Measurements from ENCODE around the gene RETSAT.

DNA sequence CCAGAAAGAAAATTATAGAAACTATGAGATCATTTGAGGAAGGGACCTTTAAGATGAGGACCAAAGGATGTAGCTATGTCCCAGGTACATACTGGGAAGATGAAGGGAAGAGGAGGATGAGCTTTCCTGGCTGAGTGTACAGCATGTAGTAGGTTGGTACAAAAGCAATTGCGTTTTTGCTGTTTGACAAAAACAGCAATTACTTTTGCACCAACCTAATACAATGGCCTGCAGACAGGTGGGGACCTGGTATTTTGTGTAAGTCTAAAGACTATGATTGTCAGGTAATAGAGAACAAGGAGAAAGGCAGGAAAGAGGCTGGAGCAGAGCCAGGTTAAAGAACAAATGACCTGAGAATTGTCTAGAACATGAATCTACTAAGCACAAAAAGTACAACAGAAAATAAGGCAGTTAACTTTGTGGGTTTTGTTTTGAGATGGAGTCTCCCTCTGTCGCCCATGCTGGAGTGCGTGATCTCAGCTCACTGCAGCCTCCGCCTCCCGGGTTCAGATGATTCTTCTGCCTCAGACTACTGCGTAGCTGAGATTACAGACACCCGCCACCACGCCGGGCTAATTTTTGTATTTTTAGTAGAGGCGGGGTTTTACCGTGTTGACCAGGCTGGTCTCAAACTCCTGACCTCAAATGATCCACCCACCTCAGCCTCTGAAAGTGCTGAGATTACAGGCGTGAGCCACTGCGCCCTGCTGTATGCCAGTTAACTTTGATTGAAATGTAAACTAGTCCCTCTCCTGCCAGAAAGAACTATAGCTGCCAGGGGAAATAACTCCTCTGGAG, 23.3 kb downstream of the RETSAT start:
- TF ChIP-seq, protein P1, sequence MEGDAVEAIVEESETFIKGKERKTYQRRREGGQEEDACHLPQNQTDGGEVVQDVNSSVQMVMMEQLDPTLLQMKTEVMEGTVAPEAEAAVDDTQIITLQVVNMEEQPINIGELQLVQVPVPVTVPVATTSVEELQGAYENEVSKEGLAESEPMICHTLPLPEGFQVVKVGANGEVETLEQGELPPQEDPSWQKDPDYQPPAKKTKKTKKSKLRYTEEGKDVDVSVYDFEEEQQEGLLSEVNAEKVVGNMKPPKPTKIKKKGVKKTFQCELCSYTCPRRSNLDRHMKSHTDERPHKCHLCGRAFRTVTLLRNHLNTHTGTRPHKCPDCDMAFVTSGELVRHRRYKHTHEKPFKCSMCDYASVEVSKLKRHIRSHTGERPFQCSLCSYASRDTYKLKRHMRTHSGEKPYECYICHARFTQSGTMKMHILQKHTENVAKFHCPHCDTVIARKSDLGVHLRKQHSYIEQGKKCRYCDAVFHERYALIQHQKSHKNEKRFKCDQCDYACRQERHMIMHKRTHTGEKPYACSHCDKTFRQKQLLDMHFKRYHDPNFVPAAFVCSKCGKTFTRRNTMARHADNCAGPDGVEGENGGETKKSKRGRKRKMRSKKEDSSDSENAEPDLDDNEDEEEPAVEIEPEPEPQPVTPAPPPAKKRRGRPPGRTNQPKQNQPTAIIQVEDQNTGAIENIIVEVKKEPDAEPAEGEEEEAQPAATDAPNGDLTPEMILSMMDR (IDR thresholded peaks at IDR 0.05), result no peak
- TF ChIP-seq MAFK (IDR thresholded peaks at IDR 0.05; ENCODE audit: partially characterized antibody), result no peak

Data from A549 (cell line).